Measurements from ENCODE around the gene DAW1. TPM values are rescaled to one million over a fixed set of nuclear protein-coding genes. Genes with fewer than 3 reads are reported as not detected.
"Not testable (repeated sequence)": the region's sequence is repeated elsewhere in the genome, so short reads cannot be mapped to it uniquely, and the experiment has no call there.

Gene DAW1
- total RNA-seq, 1 experiment from 2014 or later = 104 TPM

DNA sequence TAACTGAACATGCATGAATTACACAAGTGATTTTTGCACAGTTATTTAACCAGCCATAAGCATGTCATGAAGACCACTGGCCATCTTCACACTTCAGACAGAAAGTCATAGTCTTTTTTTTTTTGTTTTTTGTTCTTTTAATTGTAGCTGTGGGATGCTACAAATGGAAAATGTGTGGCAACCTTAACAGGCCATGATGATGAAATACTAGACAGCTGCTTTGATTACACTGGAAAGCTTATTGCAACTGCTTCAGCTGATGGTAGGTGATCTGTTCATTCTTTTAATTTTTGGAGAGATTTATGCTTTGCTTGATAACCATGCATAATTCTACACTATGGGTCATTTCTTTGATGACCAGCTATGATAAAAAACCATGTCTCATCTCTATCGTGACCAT is 35.6 kb downstream of the DAW1 start:
- no peak for DNase-seq (ENCODE audit: extremely low read depth, low read depth)

DNA sequence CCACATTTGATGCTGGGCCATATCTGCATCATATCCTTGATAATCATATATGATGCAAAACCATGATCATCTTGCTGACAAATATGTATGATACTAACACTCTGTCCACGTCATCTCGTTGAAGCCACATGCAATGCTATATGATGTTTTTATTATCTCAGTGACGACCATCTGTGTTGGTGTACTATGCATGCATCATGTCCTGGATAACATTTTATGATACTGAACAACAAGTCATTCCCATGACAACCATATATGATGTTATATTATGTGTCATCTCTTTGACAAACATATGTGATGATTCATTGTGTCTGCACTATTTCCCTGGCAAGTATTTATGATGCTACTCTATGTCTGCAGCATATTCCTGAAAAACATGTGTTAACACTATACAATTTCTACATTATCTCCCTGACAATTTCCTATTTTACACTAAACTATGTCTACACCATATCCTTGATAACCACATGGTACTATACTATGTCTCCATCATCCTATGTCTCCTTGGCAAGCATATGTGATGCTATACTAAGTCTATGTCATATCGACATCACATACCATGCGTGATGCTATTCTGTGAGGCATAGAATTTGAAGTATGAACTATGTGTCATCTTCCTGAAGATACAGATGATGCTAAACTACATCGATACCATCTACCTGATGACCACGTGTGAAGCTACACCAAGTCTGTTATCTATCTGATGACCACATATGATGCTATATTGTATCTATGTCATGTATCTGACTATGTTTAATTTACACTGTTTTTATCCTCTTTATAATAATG is 37.0 kb downstream of the DAW1 start:
- DNase-seq (ENCODE audit: extremely low read depth, low read depth) = no peak

DNA sequence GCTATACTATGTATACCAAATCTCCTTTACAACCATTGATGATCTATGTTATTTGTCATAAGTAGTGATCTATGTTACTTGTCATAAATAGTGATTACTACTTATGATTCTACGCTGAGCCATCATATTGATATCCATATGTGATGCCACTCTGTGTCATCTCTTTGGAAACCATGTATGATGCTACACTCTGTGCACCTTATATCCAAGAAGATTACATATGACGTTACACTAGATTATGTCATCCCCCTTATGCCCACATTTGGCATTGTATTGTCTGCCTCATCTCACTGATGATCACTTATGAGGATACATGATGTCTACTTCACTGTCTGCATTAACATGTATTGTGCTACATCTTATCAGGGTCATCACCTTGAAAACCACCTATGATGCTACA is 42.9 kb downstream of the DAW1 start:
- no peak for DNase-seq (ENCODE audit: extremely low read depth, low read depth)

GRCh38 chr2:227921648-227922047 is 50.2 kb downstream of the DAW1 start:
- DNase-seq (ENCODE audit: extremely low read depth, low read depth) = no peak

GRCh38 chr2:227932001-227932400 is 60.6 kb downstream of the DAW1 start:
- no peak for DNase-seq (ENCODE audit: extremely low read depth, low read depth)

DNA sequence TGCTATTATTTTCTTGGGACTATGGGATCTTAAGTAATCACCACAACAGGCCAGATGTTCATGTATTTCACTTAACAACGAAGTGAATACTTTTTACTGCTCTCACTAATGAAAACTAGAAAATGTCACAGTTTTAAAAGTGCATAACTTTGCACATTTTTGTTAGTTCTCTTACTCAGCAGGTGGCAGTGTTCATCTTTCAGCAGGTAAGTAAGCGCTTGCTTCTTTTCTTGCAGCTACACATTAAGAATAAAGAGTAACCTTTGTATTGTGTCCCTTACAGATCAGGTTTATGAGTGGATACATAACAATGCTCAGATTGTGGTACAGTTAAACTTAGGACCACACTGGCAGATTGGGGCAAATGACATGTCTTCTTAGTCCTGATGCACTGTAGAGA is 61.0 kb downstream of the DAW1 start:
- no peak for DNase-seq (ENCODE audit: extremely low read depth, low read depth)

DNA sequence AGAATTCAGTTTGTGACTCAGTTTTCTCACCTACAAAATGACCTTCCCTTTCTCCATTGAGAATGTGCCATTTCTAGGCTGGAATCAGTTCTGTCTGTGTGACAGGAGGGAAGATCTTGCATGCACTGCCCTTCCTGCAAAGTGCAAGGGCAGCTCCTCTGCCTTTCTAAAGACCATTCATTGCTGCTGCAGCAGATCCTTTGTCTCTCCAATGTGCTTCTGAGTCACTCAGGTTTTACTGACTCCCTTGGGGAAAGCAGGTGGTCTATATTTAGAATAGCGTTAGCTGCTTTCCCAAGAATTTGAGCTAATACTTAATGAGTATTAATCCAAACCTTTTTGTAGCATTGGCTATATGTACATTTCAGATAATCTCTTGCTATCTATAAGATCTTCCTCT is 62.5 kb downstream of the DAW1 start:
- DNase-seq (ENCODE audit: extremely low read depth, low read depth) = no peak

DNA sequence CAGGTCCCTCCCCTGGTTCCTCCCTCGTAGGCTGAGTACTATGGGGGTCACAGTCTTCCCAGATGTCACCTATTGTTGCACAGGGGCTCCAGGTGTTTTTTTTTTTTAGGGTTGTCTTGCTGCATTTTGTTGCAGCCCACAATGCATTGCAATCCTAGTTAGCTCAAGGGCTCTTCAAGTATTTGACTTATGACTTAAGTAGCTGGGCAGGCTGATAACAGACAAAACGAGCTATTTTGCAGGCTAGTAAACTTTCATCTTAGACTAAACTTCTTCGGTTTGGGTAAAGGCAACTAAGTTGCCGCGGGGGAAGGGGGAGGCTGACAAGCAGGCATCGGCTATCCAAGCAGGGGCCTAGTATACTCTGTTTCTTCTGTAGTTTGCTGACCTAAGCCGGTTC is 64.8 kb downstream of the DAW1 start:
- not testable (repeated sequence) for DNase-seq (ENCODE audit: extremely low read depth, low read depth)

GRCh38 chr2:227939271-227940027 is 68.0 kb downstream of the DAW1 start:
- peak; percentile 64 for DNase-seq (ENCODE audit: extremely low read depth, low read depth)

DNA sequence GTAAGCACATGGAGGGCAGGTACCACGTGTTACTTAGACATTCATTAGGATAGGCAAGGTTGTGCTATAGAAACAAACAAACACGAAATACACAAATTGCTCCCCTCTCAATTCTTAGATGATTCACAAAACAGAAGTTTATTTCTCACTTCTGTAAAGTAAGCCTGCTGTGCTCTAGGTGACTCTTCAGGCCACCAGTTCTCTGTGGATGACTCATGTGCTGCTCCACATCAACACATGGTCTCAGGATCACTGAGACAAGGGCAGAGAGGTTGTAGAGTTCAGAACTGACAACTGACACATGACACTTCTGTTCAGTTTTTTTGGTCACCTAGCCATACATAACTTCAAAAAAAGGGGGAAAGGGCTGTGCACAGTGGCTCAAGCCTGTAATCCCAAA is 70.6 kb downstream of the DAW1 start:
- no peak for DNase-seq (ENCODE audit: extremely low read depth, low read depth)

GRCh38 chr2:227942965-227943364 is 71.5 kb downstream of the DAW1 start:
- no peak for DNase-seq (ENCODE audit: extremely low read depth, low read depth)

GRCh38 chr2:227960317-227960716 is 88.9 kb downstream of the DAW1 start:
- no peak for DNase-seq (ENCODE audit: extremely low read depth, low read depth)

GRCh38 chr2:227971619-227972230 is 100.3 kb downstream of the DAW1 start:
- DNase-seq (ENCODE audit: extremely low read depth, low read depth) = no peak

- DNase-seq (ENCODE audit: extremely low read depth, low read depth) = no peak
Observed at GRCh38 chr2:227973241-227973640, 101.8 kb downstream of the DAW1 start.

Small RNA genes lying within 50 kb of the gene (small RNA-seq; reads per million reads assigned to genes)
- 0 reads per million in 2 experiments for gene RF00402

Other genes with a start within 250 kb of the DAW1 start
- gene SCYGR5, start 204.8 kb upstream of the DAW1 start, total RNA-seq (2014; rRNA removed; shearing (Covaris generic)) = not detected in 2 replicates
- gene SLC19A3, start 153.6 kb upstream of the DAW1 start, total RNA-seq (2014; rRNA removed; shearing (Covaris generic)) = 9.7 and 12.3 TPM in 2 replicates
- not detected in 2 replicates for gene SCYGR6, start 146.9 kb upstream of the DAW1 start, total RNA-seq (2014; rRNA removed; shearing (Covaris generic))
- gene SCYGR7, start 143.3 kb upstream of the DAW1 start, total RNA-seq (2014; rRNA removed; shearing (Covaris generic)) = not detected in 2 replicates
- not detected in 2 replicates for gene SCYGR8, start 125.7 kb upstream of the DAW1 start, total RNA-seq (2014; rRNA removed; shearing (Covaris generic))
- 7.1 and 10.8 TPM in 2 replicates for gene CCL20, start 57.8 kb upstream of the DAW1 start, total RNA-seq (2014; rRNA removed; shearing (Covaris generic))